ENCODE data around the gene GSE1.

The GSE1 gene

DNA sequence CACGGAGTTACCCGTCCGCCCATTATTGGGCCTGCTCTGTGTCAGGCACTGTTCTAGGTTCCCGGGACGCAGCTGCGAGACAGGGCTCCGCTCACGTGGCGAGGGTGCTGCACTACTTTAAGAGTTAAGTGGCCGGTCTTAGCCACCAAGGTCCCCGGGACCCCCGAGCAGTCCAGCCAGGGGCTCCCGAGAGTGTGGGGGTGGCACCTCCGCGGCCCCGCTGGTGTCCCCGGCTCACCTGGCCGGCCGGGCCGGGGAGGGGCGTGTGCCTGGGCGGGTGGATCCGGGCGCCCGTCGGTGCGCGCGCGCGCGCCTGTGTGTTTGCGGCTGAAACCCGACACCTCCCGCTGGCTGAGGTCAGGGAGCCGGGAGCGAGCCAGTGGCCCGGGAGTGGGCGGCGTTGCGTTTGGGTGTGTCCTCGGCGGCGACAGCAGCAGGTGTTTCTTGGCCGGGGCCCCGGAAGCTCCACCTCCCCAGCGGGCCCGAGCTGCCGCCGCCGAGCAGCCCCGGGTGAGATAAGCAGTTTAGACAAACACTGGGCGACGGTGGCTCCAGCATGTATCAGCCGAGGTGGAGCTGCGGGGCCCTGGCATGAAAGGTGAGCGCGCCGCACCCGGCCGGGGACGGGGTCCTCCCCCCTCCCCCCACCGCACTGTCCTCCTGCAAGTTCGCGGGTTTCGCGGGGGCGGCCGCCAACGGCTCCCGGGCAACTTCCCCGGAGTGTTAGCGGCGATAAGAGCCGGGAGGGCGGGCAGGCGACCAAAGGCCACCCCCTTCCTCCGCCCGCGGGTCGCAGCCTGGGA lies at the start of gene GSE1:
TSS of gene GSE1 (plus strand) at position 522 of the 803 bp plus-strand sequence. CDS start at position 592, 70 bp downstream.
- DNase-seq = peak; percentile 69

DNA sequence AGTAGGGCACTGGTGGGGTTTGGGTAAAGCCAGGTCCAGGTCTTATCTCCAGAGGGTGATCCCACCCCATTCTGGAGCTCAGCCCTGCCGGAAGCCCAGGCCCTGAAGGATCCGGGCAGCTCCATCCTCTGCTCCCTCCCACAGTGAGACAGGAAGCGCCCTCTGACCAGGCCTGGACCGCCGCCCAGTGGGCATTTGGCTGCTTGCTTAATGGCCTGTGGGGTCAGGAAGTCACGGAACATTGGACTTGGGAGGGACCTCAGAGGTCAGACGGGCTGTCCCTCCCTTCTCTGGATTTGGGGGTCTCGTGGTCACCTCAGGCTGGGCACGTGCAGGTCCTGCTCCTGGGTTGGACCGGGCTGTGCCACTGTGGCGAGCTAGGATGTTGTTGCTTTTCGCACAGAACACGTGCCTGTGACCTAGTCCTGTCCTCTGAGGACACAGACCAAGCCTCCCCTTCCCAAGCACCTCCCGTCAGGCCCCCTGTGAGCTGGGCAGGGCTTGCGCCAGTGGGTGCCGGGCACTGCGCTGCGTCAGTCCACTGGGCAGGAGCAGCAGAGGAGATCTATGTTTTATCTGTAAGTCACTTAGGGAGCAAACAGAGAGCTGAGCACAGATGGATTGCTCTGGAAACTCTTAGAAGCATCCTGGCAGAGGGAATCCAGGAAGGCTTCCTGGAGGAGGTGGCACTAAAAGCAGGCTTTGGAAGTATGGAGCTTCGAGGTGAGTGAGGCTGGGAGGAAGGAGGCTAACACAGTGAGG lies 49.4 kb upstream of the GSE1 start:
- no peak for DNase-seq

DNA sequence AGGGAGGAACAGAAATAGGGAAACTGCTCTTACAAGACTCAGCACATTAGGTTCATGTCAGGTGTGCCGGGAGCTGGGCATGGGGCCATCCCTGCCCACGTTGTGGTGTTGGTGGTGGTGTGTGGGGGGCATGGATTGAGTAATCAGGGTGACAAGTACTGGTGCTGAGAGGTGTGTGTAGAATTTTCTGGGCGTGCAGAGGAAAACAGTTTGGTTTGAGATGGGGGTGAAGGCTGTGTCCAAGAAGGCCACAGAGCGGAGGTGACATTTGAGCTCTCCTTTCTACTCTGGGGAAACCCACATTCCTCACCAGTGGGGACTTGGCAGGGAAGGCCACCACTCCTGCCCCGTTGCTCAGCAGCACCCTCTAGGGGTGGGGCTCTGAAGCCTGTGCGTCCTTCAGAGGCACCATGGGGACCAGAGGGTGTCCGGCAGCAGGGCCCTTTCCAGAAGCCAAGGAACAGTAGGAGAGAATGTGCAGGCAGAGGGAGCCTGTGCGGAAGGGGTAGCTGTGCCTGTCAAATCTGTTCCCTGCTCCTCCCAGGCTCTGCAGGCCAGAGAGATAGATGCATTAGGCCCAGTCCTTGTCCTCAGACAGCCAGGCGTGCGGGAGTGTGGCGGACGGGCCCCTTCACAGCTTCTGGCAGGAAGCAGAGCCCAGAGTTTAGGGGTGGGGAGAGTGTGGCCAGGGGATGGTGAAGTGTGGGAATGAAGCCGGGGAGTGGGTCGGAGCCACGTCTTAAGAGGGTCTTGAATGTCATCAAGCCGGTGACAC lies 48.7 kb upstream of the GSE1 start:
- DNase-seq = no peak

DNA sequence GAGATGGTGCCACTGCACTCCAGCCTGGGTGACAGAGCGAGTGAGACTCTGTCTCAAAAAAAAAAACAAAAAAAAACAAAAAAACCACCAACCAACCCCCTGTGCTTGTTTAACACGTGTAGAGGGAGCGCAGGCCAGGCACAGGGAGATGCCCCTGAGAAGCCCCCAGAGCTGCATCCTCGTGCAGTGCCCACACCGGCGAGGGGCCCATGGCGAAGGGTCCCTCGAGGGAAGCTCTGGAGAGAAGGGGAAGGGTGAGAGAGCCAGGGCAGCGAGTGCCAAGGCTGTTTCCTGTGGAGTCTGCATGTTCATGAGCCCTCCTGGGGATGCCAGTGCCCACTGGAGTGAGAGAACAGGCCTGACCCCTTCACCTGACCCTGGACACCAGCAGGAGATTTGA lies 47.8 kb upstream of the GSE1 start:
- DNase-seq = no peak

DNA sequence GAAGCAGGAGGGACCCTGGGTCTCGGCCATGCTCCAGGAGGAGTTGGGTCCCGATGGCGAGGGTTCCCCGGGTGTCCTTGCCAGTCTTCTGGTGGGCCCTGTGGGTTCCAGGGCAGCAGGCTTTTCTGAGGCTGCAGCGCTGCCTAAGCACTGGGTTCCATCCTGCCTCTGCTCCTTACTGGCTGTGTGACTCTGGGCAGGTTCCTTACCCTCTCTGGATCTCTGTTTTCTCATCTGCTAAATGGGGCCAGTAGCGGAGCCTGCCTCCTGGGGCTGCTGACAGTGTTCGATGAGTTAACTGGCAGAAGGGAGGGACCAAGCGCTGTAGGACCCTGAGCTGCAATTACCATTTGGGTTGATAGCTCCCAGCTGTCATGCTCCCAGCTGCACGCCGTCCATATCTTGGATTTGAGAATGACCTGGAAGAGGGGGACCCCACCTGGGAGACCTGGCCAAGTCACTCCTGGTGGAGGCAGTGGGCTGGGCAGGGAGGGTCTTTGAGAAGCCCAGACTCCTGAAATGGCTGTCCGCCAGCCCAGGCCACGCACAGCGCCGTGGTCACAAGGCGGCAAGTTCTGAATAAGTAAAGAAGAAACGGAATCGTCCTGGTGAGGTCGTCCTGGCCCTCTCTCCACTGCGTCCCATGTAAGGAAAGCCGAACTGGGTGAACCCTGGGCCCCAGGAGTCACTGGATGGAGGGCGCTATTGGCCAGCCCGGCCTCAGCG lies 47.2 kb upstream of the GSE1 start:
- DNase-seq = no peak

DNA sequence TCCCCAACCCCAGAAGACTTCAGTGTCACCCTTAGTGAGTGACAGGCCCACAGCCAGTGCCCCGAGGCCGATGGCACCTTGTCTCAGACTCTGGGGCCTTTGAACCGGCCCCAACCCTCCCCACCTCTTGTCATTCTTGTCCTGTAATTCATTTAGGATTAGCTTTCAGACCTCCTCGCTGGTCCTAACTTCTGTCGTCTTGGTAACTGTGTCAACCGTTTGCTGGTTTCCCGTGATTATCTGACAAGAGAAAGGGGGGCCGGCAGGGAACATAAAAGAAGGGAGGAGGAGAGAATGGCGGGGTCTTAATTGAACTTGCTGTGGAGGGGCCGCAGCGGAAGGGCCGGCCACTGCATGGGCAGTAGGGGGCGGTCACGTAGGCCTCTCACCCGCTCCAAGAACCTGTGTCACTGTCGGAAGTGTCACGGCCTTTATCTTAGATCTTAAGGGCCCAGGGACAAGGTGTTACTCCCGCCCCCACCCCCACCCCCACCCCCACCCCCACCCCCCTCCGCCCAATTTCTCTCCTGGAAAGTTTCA lies 46.5 kb upstream of the GSE1 start:
- no peak for DNase-seq

DNA sequence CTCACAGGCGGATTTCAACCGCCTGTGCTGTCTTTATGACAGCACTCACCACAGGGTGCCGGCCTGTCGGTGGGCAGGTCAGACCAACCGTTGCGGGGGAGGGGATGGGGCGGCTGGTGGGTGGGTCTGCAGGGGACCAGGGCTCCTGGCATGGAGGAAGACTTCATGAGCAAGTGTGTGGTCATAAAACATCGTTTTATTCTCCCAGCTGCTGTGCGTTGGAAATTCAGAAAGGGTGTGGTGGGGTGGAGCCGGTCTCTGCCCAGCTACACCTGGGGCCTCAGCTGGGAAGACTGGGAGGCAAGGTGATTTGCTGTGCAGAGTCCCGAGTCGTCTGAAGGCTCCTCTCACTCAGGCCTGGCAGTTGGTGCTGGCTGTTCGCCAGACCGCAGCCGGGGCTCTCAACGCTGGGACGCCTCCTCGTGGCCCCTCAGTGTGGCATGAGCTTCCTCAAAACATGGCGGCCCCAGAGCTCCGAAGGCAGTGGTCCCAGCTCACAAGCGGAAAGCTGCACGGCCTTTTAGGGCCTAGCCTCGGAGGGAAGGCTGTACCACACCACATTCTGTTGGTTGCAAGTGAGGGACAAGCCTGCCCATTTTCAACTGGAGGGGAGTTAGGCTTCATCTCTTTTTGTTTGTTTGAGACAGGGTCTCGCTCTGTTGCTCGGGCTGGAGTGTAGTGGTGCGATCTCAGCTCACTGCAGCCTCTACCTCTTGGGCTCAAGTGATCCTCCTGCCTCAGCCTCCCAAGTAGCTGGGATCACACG lies 45.8 kb upstream of the GSE1 start:
- no peak for DNase-seq

DNA sequence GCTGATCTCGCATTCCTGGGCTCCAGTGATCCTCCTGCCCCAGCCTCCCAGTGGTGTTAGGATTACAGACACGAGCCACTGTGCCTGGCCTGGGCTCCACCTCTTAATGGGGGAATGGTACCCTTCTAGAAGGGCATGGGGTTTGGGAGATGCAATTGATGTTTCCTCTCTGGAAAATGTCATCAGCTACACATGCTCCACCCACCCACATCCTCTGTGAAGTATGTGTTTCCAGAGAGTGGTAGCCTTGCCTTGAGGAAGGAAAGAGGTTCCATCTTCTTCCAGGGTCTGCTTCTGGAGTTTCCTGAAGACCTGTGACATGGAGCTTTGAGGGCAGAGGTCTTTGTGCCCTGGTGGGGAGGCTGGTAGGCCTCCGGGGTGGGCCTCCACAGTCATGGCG lies 45.2 kb upstream of the GSE1 start:
- DNase-seq = no peak

DNA sequence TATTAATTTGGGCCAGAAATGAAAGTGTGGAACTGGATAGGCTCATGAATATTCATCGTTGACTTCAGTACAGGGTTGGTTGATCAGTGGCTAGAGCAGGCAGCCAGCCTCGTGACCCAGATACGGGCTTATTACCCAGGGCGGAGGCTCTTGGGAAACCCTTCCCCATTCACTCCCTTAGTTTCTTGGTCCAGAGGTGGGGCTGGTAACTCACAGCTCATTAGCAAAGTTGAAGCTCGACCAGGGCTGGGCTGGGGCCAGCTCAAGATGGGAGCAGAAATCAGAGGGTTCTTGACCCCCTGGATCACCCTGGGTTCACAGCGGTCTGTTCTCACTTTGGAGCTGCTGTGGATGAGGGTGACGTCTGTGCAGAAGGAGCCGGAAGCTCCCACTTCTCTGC lies 44.6 kb upstream of the GSE1 start:
- no peak for DNase-seq

DNA sequence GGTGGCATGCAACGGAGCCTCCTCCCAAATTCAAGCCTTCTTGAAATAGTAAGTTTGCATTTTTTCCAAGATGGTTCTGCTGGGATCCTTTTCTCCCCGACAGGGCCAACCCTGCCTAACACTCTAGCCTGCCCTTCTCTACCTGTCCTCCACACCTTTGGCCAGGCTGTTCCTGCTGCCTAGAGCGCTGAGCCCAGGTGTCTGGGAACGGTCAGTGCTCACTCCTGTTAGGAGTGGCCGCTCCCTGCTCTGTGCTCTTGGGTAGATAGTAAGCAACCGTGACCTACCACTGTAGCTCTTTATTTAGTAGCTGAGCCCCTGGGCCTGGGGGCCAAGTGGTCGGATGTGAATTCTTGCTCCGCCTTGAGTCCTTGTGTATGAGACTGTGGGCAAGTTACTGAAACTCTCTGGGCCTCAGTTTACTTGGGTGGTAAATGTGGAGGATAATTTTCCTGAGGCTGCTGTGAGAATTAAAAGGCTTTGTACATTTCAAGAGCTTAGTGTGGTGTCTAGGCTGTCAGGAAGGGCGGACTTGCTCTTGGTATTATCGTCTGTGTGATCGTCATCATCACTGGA lies 44.0 kb upstream of the GSE1 start:
- DNase-seq = no peak

DNA sequence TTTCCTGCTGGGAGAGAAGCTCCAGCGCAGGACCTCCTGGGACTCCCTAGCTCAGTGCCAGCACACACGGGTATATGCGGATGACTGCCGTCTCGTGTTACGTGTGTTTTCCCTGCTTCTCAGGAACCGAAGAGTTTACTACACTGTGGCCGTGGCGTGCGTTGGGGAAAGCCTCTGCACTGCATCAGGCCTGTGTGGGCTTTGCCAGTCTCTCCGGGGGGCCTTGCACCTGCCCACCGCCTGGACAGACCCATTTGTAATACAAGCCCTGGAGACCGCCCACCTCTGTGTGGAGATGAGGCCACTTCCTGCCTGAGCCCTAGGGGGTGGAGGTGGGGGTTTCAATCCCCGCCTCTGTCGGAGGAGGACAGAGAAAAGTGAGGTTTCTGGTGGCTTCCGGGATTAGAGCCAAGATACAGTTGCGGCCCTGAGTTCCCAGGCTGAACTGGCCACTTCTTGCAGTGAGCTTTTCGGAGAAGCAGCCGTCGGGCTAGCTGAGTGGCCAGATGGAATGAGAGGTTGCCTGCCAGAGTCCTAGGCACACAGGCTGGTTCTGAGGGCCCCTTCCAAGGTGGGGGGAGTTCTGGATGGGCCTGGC lies 43.4 kb upstream of the GSE1 start:
- DNase-seq = no peak

DNA sequence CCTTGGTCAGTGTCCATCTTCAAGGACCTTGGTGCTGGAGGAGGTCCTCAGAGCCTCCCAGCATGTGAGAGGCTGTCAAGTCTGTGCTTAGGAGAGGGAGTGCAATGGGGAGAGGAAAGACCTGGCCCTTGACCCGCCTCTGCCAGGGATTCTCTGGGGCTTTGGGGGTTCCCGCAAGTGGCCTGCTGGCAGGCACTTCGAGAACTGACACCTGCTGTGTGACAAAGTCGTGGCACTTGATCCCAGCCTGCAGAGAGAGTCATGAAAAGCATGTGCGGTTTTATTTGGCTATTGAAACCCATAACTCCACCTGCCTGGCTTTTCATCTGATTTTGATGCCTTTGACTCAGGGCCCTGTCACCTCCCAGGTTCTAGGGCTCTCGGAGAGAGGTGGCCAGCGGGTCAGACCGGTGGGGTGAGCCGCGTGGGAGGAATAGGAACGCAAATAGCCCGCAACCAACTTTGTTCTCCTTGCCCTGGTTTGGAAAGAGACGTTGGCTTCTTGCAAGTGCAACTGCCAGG lies 42.8 kb upstream of the GSE1 start:
- no peak for DNase-seq

DNA sequence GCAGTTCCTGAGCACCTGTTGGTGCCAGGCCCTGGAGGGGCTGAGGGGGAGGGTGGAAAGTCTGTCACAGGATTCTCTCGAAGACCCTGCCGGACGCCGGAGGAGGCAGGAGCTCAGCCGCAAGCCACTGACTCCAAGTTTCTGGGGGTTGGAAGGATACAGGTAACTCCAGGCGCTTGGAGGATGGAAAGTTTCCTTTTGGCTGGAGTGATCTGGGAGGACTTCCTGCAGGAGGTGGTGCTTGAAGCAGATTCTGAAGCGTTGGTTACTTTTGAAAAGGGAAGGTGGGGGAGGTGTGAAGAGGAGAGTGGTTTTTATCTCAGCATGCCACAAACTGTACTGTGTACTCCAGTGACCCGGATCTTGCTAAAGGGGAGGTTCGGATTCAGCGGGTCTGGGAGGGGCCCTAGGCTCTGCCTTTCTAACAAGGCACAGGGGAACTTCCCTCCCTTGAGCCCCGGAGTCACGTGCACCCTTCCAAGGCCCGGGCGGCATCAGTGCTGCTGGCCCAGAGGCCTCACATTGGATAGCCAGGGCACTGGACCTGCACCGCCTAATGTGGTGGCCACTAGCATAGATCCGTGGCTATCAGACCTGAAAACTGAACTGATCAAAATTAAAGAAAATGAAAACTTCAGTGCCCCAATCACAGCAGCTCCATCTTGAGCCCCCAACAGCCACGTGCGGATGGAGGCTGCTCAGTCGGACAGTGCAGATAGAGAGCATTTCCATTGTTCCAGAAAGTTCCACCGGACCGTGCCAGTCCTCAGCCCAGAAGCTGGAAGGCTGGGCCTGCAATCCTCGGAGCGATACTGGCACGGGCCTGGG lies 42.2 kb upstream of the GSE1 start:
- DNase-seq = no peak

DNA sequence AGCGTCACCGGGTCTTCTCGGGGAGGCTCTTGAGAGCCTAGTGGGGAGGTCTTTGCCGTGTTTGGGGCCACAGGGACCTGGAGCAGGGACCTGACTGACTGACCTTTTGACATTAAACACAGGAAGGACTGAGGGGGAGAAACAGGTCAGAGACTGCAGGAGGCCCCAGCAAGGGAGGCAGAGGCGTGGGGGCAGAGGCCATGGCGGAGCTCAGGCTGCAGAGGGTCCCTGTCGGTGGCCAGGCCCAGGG lies 41.6 kb upstream of the GSE1 start:
- DNase-seq = no peak

DNA sequence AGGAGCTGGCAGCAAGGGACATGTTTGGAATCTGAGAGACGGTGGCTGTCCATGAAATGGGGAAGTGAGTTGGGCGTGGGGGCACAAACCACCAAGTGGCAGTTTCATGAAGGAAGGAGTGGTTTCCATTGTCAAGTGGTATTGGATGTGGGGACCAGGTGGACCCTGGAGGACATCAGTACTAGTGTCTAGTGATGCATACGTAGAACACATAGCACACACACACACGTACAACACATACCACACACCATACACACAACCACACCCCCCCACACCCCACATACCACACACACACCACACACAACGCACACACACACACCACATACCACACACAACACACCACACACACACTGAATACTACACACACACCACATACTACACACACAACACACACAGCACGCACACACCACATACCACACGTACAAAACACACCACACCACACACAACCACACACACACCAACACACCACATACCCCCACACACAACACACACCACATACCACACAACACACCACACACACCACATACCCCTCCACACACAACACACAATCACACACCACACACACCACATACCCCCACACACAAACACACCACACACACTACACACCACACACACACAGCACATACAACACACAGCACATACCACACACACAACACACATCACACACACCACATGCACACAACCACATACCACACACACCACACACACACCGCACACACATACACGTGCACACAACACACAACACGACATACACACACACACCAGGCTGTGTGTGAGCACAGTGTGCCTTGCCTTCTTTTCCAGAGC lies 41.1 kb upstream of the GSE1 start:
- DNase-seq = no peak

DNA sequence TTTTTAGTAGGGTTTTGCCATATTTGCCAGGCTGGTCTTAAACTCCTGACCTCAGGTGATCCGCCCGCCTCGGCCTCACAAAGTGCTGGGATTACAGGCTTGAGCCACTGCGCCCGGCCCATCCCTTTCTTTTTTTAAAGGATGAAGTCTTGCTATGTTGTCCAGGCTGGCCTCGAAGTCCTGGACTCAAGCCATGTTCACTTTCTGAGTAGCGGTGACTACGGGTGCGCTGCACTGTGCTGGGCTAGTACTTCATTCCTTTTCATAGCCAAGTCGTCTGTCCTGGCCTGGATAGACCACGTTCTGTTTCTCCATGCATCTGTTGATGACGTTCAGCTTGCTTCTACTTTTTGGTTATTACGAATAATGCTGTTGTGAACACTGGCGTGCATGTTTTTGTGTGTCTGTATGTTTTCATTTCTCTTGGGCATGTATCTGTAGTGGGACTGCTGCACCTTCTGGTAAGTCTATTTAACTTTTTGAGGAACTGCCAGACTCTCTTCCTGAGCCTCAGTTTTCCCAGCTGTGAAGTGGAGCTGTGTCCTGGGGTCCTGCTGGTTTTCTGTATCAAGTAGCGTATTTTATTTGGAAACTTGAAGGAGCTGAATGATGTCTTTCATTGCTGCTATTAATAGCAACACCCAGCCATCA lies 40.0 kb upstream of the GSE1 start:
- DNase-seq = no peak

DNA sequence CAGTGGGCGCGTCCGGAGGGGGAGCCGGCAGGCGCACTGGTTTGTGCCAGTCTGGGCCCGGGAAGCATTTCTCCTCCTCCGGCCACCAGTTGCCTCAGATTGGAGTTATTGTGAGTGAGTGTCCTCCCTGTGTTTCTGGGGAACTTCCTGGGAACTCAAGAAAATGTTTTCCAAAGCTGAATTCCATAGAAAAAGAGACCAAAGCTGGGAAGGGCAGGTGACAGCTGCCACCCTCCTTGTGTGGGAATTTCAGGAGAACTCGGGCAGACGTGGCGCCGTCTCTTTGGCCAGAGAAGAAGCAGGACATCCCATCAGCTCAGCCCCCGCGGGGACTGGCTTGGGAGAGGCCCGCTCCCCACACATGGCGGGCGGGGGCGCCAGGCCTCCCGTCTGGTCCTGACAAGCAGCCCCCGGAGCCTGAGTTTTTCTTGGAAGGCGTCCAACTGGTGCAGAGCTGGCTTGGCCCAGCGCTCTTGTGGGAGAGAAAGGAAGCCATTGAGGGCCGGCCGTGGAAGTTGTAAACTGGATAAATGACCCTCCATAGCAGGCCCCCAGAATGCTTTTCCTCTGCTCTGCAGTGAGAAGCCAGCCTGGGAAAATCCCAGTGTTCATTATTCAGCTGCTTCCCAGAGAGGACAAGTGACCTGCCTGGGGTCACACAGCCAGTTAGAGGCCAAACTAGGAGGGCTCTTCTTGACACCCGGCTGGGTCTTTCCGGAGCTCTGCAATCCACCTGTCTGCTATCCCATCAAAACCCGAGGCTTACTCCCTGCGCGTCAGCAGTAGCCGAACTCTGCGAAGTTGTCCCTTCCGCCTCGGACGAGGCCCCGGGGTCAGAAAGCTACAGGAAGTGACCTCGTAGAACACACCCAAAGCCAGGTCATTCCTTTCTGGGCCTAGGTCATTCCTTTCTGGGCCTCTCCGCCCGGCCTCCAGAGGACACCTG lies 39.2 kb upstream of the GSE1 start:
- DNase-seq = no peak
